PFSK-1 (cell line): Measurements from ENCODE around the gene AATF.

Experiments
- POLR2AphosphoS5 ChIP-seq: IDR thresholded peaks from 2 replicates; pipeline ENCODE4 v1.6.1; 2012; ENCODE audit warnings: low read depth, mild to moderate bottlenecking, control low read depth, low read length, moderate library complexity
- SIN3A ChIP-seq: IDR thresholded peaks from 2 replicates; pipeline ENCODE4 v1.6.1; 2012; ENCODE audit warnings: mild to moderate bottlenecking, low read length, moderate library complexity, borderline replicate concordance; ENCODE audit not compliant: insufficient read depth
- TAF1 ChIP-seq: IDR thresholded peaks from 2 replicates; pipeline ENCODE4 v1.6.1; 2012; ENCODE audit warnings: low read length, control low read depth, borderline replicate concordance; ENCODE audit not compliant: insufficient read depth
- TF ChIP-seq, protein P1 (sequence below), 2 experiments: IDR thresholded peaks; 2 replicates each; pipeline versions ENCODE4 v1.6.1 to v1.8.0; 2011 to 2012; ENCODE audit warnings: low read depth in 2 of 2, low read length in 2 of 2, control low read depth in 1 of 2, inconsistent platforms in 1 of 2, mild to moderate bottlenecking in 1 of 2, moderate library complexity in 1 of 2; ENCODE audit not compliant: insufficient read depth in 1 of 2

DNA sequence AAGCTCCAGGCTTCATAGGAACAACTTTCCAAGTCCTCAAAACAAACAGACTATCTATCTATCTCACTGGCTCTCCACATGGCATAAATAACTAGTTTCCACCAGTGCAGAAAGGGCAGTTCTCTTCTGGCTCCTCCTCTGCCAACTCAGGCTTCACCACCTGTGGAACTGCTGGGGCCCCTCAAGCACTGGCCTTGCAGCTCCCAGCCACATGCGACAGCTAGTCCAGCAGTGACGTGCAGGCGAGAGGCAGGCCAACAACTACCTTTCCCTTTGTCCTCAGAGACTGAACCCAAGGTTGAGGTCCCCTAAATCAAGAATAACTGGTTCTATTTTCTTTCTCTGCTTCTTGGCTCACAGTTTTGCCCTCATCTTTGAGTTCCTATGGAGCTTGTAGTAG, 137.6 kb downstream of the AATF start:
- no peak for TF ChIP-seq POLR2AphosphoS5
- TF ChIP-seq TAF1 = no peak
- TF ChIP-seq, protein P1, sequence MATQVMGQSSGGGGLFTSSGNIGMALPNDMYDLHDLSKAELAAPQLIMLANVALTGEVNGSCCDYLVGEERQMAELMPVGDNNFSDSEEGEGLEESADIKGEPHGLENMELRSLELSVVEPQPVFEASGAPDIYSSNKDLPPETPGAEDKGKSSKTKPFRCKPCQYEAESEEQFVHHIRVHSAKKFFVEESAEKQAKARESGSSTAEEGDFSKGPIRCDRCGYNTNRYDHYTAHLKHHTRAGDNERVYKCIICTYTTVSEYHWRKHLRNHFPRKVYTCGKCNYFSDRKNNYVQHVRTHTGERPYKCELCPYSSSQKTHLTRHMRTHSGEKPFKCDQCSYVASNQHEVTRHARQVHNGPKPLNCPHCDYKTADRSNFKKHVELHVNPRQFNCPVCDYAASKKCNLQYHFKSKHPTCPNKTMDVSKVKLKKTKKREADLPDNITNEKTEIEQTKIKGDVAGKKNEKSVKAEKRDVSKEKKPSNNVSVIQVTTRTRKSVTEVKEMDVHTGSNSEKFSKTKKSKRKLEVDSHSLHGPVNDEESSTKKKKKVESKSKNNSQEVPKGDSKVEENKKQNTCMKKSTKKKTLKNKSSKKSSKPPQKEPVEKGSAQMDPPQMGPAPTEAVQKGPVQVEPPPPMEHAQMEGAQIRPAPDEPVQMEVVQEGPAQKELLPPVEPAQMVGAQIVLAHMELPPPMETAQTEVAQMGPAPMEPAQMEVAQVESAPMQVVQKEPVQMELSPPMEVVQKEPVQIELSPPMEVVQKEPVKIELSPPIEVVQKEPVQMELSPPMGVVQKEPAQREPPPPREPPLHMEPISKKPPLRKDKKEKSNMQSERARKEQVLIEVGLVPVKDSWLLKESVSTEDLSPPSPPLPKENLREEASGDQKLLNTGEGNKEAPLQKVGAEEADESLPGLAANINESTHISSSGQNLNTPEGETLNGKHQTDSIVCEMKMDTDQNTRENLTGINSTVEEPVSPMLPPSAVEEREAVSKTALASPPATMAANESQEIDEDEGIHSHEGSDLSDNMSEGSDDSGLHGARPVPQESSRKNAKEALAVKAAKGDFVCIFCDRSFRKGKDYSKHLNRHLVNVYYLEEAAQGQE (IDR thresholded peaks at IDR 0.05; ENCODE audit: insufficient read depth in 1 of 2, low read depth in 2 of 2, low read length in 2 of 2) = no peak
- no peak for TF ChIP-seq SIN3A
